HepG2 (cell line): ENCODE results near the gene ELMOD3. TPM values are rescaled to one million over a fixed set of nuclear protein-coding genes. Genes with fewer than 3 reads are reported as not detected.

Experiments
- ATF1 ChIP-seq: IDR thresholded peaks from 2 replicates; pipeline ENCODE4 v1.6.1; 2016; ENCODE audit warnings: mild to moderate bottlenecking, control low read depth
- ATM ChIP-seq: fragments of 450-650 bp; IDR thresholded peaks from 2 replicates; pipeline ENCODE4 v1.7.1; 2017; ENCODE audit warnings: mild to moderate bottlenecking, borderline replicate concordance
- CCAR2 ChIP-seq: fragments of 200-400 bp; formaldehyde crosslinking; optimal IDR thresholded peaks from 2 replicates; pipeline ENCODE3; 2018; ENCODE audit warnings: low read depth, mild to moderate bottlenecking, low read length, moderate library complexity
- FOXP1 ChIP-seq, 2 experiments: fragments of 450-650 bp in 1 of 2; IDR thresholded peaks; 2 replicates each; pipeline ENCODE4 v1.6.1; 2017 to 2018; ENCODE audit warnings: antibody characterized with exemption in 1 of 2
- GTF2F1 ChIP-seq: fragments of 150-350 bp; IDR thresholded peaks from 2 replicates; pipeline ENCODE4 v1.6.1; 2014; ENCODE audit warnings: low read length
- HNRNPL ChIP-seq: fragments of 200-400 bp; formaldehyde crosslinking; IDR thresholded peaks from 2 replicates; pipeline ENCODE4 v1.6.1; 2017; ENCODE audit warnings: mild to moderate bottlenecking, low read depth, low read length
- IRF2 ChIP-seq: IDR thresholded peaks from 2 replicates; pipeline ENCODE4 v1.6.1; 2018; ENCODE audit warnings: missing genetic modification reagents, missing compliant biosample characterization
- MTERF4 ChIP-seq: sonication (generic); formaldehyde crosslinking; IDR thresholded peaks from 2 replicates; pipeline ENCODE4 v1.8.0; 2023; ENCODE audit warnings: mild to moderate bottlenecking, missing genetic modification reagents
- NFKB2 ChIP-seq: sonication (generic); formaldehyde crosslinking; IDR thresholded peaks from 2 replicates; pipeline ENCODE4 v1.4.0; 2020; ENCODE audit warnings: missing genetic modification reagents, borderline replicate concordance
- PRPF4 ChIP-seq: fragments of 200-400 bp; formaldehyde crosslinking; IDR thresholded peaks from 2 replicates; pipeline ENCODE4 v1.6.1; 2016; ENCODE audit warnings: low read length, low read depth; ENCODE audit not compliant: poor library complexity, severe bottlenecking
- RCOR2 ChIP-seq: IDR thresholded peaks from 2 replicates; pipeline ENCODE4 v1.6.1; 2016; ENCODE audit warnings: missing biosample characterization, missing genetic modification reagents
- SMARCC2 ChIP-seq: fragments of 450-650 bp; IDR thresholded peaks from 2 replicates; pipeline ENCODE4 v1.6.1; 2017; ENCODE audit warnings: antibody characterized with exemption, mild to moderate bottlenecking
- ZBTB42 ChIP-seq: sonication (generic); formaldehyde crosslinking; IDR thresholded peaks from 2 replicates; pipeline ENCODE4 v1.5.0; 2020; ENCODE audit warnings: mild to moderate bottlenecking, missing genetic modification reagents
- ZFP36 ChIP-seq: fragments of 150-350 bp; IDR thresholded peaks from 2 replicates; pipeline ENCODE4 v1.6.1; 2018; ENCODE audit warnings: borderline replicate concordance, low read length, low read depth; ENCODE audit not compliant: partially characterized antibody
- ZNF547 ChIP-seq: sonication (generic); formaldehyde crosslinking; IDR thresholded peaks from 2 replicates; pipeline ENCODE4 v1.5.1; 2020; ENCODE audit warnings: mild to moderate bottlenecking, missing genetic modification reagents
- ZNF549 ChIP-seq: sonication (generic); formaldehyde crosslinking; IDR thresholded peaks from 2 replicates; pipeline ENCODE4 v1.5.0; 2020; ENCODE audit warnings: missing genetic modification reagents
- ZNF674 ChIP-seq: sonication (generic); formaldehyde crosslinking; IDR thresholded peaks from 2 replicates; pipeline ENCODE4 v1.5.0; 2020; ENCODE audit warnings: low read depth, mild to moderate bottlenecking, missing genetic modification reagents
- ZNF703 ChIP-seq: sonication (generic); formaldehyde crosslinking; IDR thresholded peaks from 2 replicates; pipeline ENCODE4 v1.5.1; 2020; ENCODE audit warnings: missing genetic modification reagents, mild to moderate bottlenecking, moderate library complexity, borderline replicate concordance
- ZNF710 ChIP-seq: sonication (generic); formaldehyde crosslinking; IDR thresholded peaks from 2 replicates; pipeline ENCODE4 v1.5.0; 2020; ENCODE audit warnings: mild to moderate bottlenecking, missing genetic modification reagents, borderline replicate concordance
- polyA plus RNA-seq, 8 experiments: library from polyadenylated mRNA; depleted of rRNA in 3 of 8; stranded (reverse) in 7 of 8; unstranded in 1 of 8; fragments of >200 nt; fragmentation: Illumina TruSeq in 4 of 8; extraction: Trizol in 4 of 8; gene quantifications; 2 replicates each; pipeline versions ENCODE4 v1.2.1 to v1.2.3, GENCODE V29; 2011 to 2016; ENCODE audit warnings: low read depth in 4 of 8, missing spikeins in 1 of 8, mixed read lengths in 1 of 8; ENCODE audit not compliant: insufficient read depth in 1 of 8
- total RNA-seq, 5 experiments: library from RNA; depleted of rRNA; stranded (reverse); fragments of >200 nt; fragmentation: Illumina TruSeq; extraction: Trizol; gene quantifications; 2 replicates each; pipeline ENCODE4 v1.2.3, GENCODE V29; 2016; ENCODE audit warnings: low read depth in 1 of 5
- TF ChIP-seq, protein P1 (sequence below), 2 experiments: sonication (generic) in 1 of 2; formaldehyde crosslinking in 1 of 2; IDR thresholded peaks; 2 replicates each; pipeline versions ENCODE4 v1.4.0 to v1.6.1; 2018 to 2020; ENCODE audit warnings: missing genetic modification reagents in 2 of 2, borderline replicate concordance in 1 of 2, low read depth in 1 of 2, mild to moderate bottlenecking in 1 of 2, missing biosample characterization in 1 of 2
- TF ChIP-seq, protein P2 (sequence below): sonication (generic); formaldehyde crosslinking; IDR thresholded peaks from 2 replicates; pipeline ENCODE4 v1.4.0; 2020; ENCODE audit warnings: mild to moderate bottlenecking, missing genetic modification reagents

The ELMOD3 gene
- total and polyA plus RNA-seq, 2 of the 13 experiments (the other 11 are each of a cell fraction or from before 2014, with no cell fraction given), result 13.3 to 19.5 TPM

GRCh38 chr2:85418132-85419008 is 63.8 kb downstream of the ELMOD3 start, which contains the start of gene SH2D6 (continued):
- 0 out of 2 replicates have a peak, but pooled peaks have one; percentile 16 for TF ChIP-seq ZNF710 (CRISPR knock-in tag)
- TF ChIP-seq ATM, result no peak
- TF ChIP-seq HNRNPL, result peak; percentile 52; the same call in 1 of the 2 replicates
- no peak for TF ChIP-seq ZNF703 (CRISPR knock-in tag)
- TF ChIP-seq GTF2F1, result peak; percentile 70
- TF ChIP-seq, protein P1, sequence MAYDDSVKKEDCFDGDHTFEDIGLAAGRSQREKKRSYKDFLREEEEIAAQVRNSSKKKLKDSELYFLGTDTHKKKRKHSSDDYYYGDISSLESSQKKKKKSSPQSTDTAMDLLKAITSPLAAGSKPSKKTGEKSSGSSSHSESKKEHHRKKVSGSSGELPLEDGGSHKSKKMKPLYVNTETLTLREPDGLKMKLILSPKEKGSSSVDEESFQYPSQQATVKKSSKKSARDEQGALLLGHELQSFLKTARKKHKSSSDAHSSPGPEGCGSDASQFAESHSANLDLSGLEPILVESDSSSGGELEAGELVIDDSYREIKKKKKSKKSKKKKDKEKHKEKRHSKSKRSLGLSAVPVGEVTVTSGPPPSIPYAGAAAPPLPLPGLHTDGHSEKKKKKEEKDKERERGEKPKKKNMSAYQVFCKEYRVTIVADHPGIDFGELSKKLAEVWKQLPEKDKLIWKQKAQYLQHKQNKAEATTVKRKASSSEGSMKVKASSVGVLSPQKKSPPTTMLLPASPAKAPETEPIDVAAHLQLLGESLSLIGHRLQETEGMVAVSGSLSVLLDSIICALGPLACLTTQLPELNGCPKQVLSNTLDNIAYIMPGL (CRISPR knock-in tag; IDR thresholded peaks at IDR 0.05; ENCODE audit: borderline replicate concordance in 1 of 2, low read depth in 1 of 2), result peak in 1 of 2 experiments; percentile 86; a peak in 3 of 4 replicates
- no peak for TF ChIP-seq CCAR2
- TF ChIP-seq NFKB2 (CRISPR knock-in tag), result peak; percentile 85
- peak; percentile 93 for TF ChIP-seq IRF2 (CRISPR knock-in tag)
- no peak for TF ChIP-seq SMARCC2
- no peak for TF ChIP-seq RCOR2 (CRISPR knock-in tag)
- no peak for TF ChIP-seq PRPF4
- TF ChIP-seq, protein P2, sequence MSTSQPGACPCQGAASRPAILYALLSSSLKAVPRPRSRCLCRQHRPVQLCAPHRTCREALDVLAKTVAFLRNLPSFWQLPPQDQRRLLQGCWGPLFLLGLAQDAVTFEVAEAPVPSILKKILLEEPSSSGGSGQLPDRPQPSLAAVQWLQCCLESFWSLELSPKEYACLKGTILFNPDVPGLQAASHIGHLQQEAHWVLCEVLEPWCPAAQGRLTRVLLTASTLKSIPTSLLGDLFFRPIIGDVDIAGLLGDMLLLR (CRISPR knock-in tag), result peak; percentile 6; the same call in 1 of the 2 replicates
- no peak for TF ChIP-seq ZNF549 (CRISPR knock-in tag)
- no peak; the same call in 1 of the 2 replicates for TF ChIP-seq ZNF674 (CRISPR knock-in tag)
- no peak for TF ChIP-seq ZBTB42 (CRISPR knock-in tag)
- TF ChIP-seq MTERF4, result no peak; the same call in 1 of the 2 replicates
- no peak for TF ChIP-seq ZFP36
- TF ChIP-seq ATF1 (CRISPR knock-in tag), result no peak
- no peak; the same call in 1 of the 2 replicates for TF ChIP-seq ZNF547 (CRISPR knock-in tag)
- no peak for TF ChIP-seq FOXP1 (IDR thresholded peaks at IDR 0.05)
- TF ChIP-seq FOXP1 (CRISPR knock-in tag; IDR thresholded peaks at IDR 0.05), result no peak
